HepG2 (cell line): ENCODE data around the gene DGCR6L. TPM values are rescaled to one million over a fixed set of nuclear protein-coding genes. Genes with fewer than 3 reads are reported as not detected.

Source experiments
- ATAC-seq: fragments of 200-7000 bp; cut with Tn5 transposase; 3 replicates; pipeline ENCODE4 v1.9.1; 2020; ENCODE audit warnings: mild to moderate bottlenecking, moderate library complexity
- BruUV-seq: library from RNA; stranded (reverse); fragments of 400-500 nt; replicated peaks from 2 replicates; lab custom pipeline; 2021; lab: Mats Ljungman, UMichigan
- CTCF ChIA-PET: fragments of 300-600 bp; formaldehyde crosslinking; extraction: SDS; loops from one replicate; lab custom pipeline; 2021; ENCODE audit warnings: low total read pairs, inconsistent platforms, low intra/inter-chr PET ratio; lab: Yijun Ruan, JAX
- POLR2A ChIA-PET: fragments of 350-600 bp; sonication (Branson Sonifier 250); formaldehyde crosslinking; loops from one replicate; lab custom pipeline; 2020; ENCODE audit warnings: antibody characterized with exemption, inconsistent platforms; lab: Yijun Ruan, JAX
- DNase-seq: peaks from one replicate; pipeline ENCODE4 v3.0.0-alpha.2; 2015; ENCODE audit warnings: low spot score
- FAIRE-seq: peaks from 3 replicates; lab custom pipeline; 2011; peaks lifted over from hg19 to GRCh38; lab: Jason Lieb, UNC
- H2AFZ ChIP-seq: one replicate; pipeline ENCODE4 v1.6.1; 2011; ENCODE audit warnings: low read length, inconsistent platforms
- H3K27ac ChIP-seq: fragments of 300-600 bp; 3 replicates; pipeline ENCODE4 v1.8.0; 2011; ENCODE audit warnings: mixed run types, mild to moderate bottlenecking, mixed read lengths, low read length, inconsistent platforms; ENCODE audit not compliant: insufficient read depth; ENCODE audit errors: extremely low read length
- H3K27me3 ChIP-seq, 2 experiments: fragments of 200-600 bp in 1 of 2; 2 replicates in 1 of 2; 3 replicates in 1 of 2; pipeline versions ENCODE4 v1.6.0 to v1.8.0; 2011; ENCODE audit warnings: low read length in 2 of 2, mild to moderate bottlenecking in 2 of 2, moderate library complexity in 2 of 2, inconsistent platforms in 1 of 2; ENCODE audit not compliant: insufficient read depth in 2 of 2, control insufficient read depth in 1 of 2
- H3K36me3 ChIP-seq, 2 experiments: fragments of 200-600 bp in 1 of 2; replicated peaks in 1 of 2; 2 replicates in 1 of 2; 3 replicates in 1 of 2; pipeline versions ENCODE4 v1.5.1 to v1.8.0; 2011; ENCODE audit warnings: low read length in 2 of 2, inconsistent platforms in 1 of 2; ENCODE audit not compliant: insufficient read depth in 2 of 2, control insufficient read depth in 1 of 2
- H3K4me1 ChIP-seq: 2 replicates; pipeline ENCODE4 v1.5.1; 2012; ENCODE audit warnings: low read length, inconsistent platforms; ENCODE audit not compliant: insufficient read depth
- H3K4me2 ChIP-seq: 2 replicates; pipeline ENCODE4 v1.6.0; 2011; ENCODE audit warnings: low read depth, low read length, inconsistent platforms
- H3K4me3 ChIP-seq, 3 experiments: fragments of 200-600 bp in 1 of 3; sonication (generic), shearing (Covaris generic) in 1 of 3; replicated peaks in 1 of 3; 2 replicates each; pipeline ENCODE4 v1.5.1; 2011 to 2016; ENCODE audit warnings: low read length in 3 of 3, inconsistent platforms in 2 of 3, low read depth in 2 of 3, mild to moderate bottlenecking in 2 of 3, control low read depth in 1 of 3, mixed read lengths in 1 of 3; ENCODE audit not compliant: insufficient read depth in 1 of 3
- H3K79me2 ChIP-seq: one replicate; pipeline ENCODE4 v1.6.1; 2011; ENCODE audit warnings: low read length, inconsistent platforms; ENCODE audit not compliant: insufficient read depth
- H3K9ac ChIP-seq: 2 replicates; pipeline ENCODE4 v1.6.0; 2011; ENCODE audit warnings: mild to moderate bottlenecking, low read depth, low read length, inconsistent platforms; ENCODE audit not compliant: insufficient read depth
- H3K9me3 ChIP-seq: 2 replicates; pipeline ENCODE4 v1.5.1; 2012; ENCODE audit warnings: mild to moderate bottlenecking, low read length
- H4K20me1 ChIP-seq: 2 replicates; pipeline ENCODE4 v1.6.0; 2011; ENCODE audit warnings: inconsistent platforms, mild to moderate bottlenecking, low read length, moderate library complexity; ENCODE audit not compliant: insufficient read depth
- HMGA1 ChIP-seq: sonication (generic); formaldehyde crosslinking; conservative IDR thresholded peaks from 2 replicates; pipeline ENCODE4 v1.4.0; 2020; ENCODE audit warnings: missing genetic modification reagents
- HNF1A ChIP-seq, 2 experiments: sonication (generic) in 1 of 2; formaldehyde crosslinking in 1 of 2; IDR thresholded peaks; 2 replicates each; pipeline versions ENCODE4 v1.4.0 to v1.6.1; 2016 to 2020; ENCODE audit warnings: borderline replicate concordance in 1 of 2, low read depth in 1 of 2, mild to moderate bottlenecking in 1 of 2, missing genetic modification reagents in 1 of 2
- HNRNPH1 ChIP-seq: fragments of 200-400 bp; formaldehyde crosslinking; optimal IDR thresholded peaks from 2 replicates; pipeline ENCODE3; 2017; ENCODE audit warnings: mild to moderate bottlenecking, low read depth, low read length
- NFE2L1 ChIP-seq: sonication (generic); formaldehyde crosslinking; IDR thresholded peaks from 2 replicates; pipeline ENCODE4 v1.4.0; 2020; ENCODE audit warnings: missing genetic modification reagents, mild to moderate bottlenecking, borderline replicate concordance
- PAF1 ChIP-seq: IDR thresholded peaks from 2 replicates; pipeline ENCODE4 v1.6.1; 2016; ENCODE audit warnings: missing genetic modification reagents, missing compliant biosample characterization
- PRMT3 ChIP-seq: sonication (generic); formaldehyde crosslinking; IDR thresholded peaks from 2 replicates; pipeline ENCODE4 v1.8.1; 2022; ENCODE audit warnings: low read depth, mild to moderate bottlenecking, moderate library complexity, missing genetic modification reagents, borderline replicate concordance
- SIN3B ChIP-seq: fragments of 150-350 bp; IDR thresholded peaks from 2 replicates; pipeline ENCODE4 v1.6.1; 2014; ENCODE audit warnings: low read length
- ZNF17 ChIP-seq: sonication (generic); formaldehyde crosslinking; IDR thresholded peaks from 2 replicates; pipeline ENCODE4 v1.5.0; 2020; ENCODE audit warnings: mild to moderate bottlenecking, missing genetic modification reagents
- ZNF34 ChIP-seq: sonication (generic); formaldehyde crosslinking; IDR thresholded peaks from 2 replicates; pipeline ENCODE4 v1.4.0; 2020; ENCODE audit warnings: mild to moderate bottlenecking, missing genetic modification reagents, borderline replicate concordance
- WGBS: methylation state at CpG from one replicate; pipeline ENCODE4 v1.1.6; 2017; ENCODE audit warnings: low lambda C conversion rate; 5-methylcytosine and 5-hydroxymethylcytosine counted together
- in situ Hi-C: cut with HindIII; loops from 2 replicates; pipeline ENCODE4 v1.10.0; 2017; ENCODE audit warnings: low pct_unique_long_range_greater_than_20kb; ENCODE audit not compliant: extremely low pct_ligation_motif_present
- intact Hi-C: fragments of 100-400 bp; cut with micrococcal nuclease; formaldehyde crosslinking; loops from one replicate; pipeline ENCODE4 v1.10.0; 2022; ENCODE audit not compliant: unreplicated experiment
- polyA plus RNA-seq, 8 experiments: library from polyadenylated mRNA; depleted of rRNA in 3 of 8; stranded (reverse) in 7 of 8; unstranded in 1 of 8; fragments of >200 nt; fragmentation: Illumina TruSeq in 4 of 8; extraction: Trizol in 4 of 8; gene quantifications; 2 replicates each; pipeline versions ENCODE4 v1.2.1 to v1.2.3, GENCODE V29; 2011 to 2016; ENCODE audit warnings: low read depth in 4 of 8, missing spikeins in 1 of 8, mixed read lengths in 1 of 8; ENCODE audit not compliant: insufficient read depth in 1 of 8
- total RNA-seq, 5 experiments: library from RNA; depleted of rRNA; stranded (reverse); fragments of >200 nt; fragmentation: Illumina TruSeq; extraction: Trizol; gene quantifications; 2 replicates each; pipeline ENCODE4 v1.2.3, GENCODE V29; 2016; ENCODE audit warnings: low read depth in 1 of 5

Gene DGCR6L
- total and polyA plus RNA-seq, 2 of the 13 experiments (the other 11 are each of a cell fraction or from before 2014, with no cell fraction given) = 17.5 to 35.3 TPM

GRCh38 chr22:20272174-20272573 lies 47.7 kb downstream of the DGCR6L start:
- WGBS = 5% methylated on average over 9 of the region's 9 CpGs
- Histone ChIP-seq H3K27me3 (peaks cover 8 to 55% of the 10 kb centered on the region in 2 experiments), H3K9ac (no peak overlapping the region), H3K9me3 (no peaks in the 10 kb centered on the region), H3K36me3 (no peaks in the 10 kb centered on the region), H3K27ac (no peak overlapping the region), H4K20me1 (no peaks in the 10 kb centered on the region), H3K4me1 (no peaks in the 10 kb centered on the region), H3K4me3 (no peak overlapping the region), H3K4me2 (no peak overlapping the region), H2AFZ (no peak overlapping the region)
- in situ Hi-C loops = no loop called here
- intact Hi-C loops = no loop called here
- ChIA-PET POLR2A (no interaction called here), CTCF (no interaction called here)
- DNase-seq = no peak
- BruUV-seq = no TSS peak
- no peak for FAIRE-seq
- no peak for ATAC-seq
- TF ChIP-seq SIN3B (no peak), HNF1A (IDR thresholded peaks at IDR 0.05; ENCODE audit: low read depth) (no peak), HNF1A (CRISPR knock-in tag; IDR thresholded peaks at IDR 0.05; ENCODE audit: borderline replicate concordance) (no peak), ZNF34 (CRISPR knock-in tag) (no peak), HMGA1 (CRISPR knock-in tag) (no peak), PRMT3 (no peak), ZNF17 (CRISPR knock-in tag) (no peak), HNRNPH1 (no peak), NFE2L1 (CRISPR knock-in tag) (no peak), PAF1 (CRISPR knock-in tag) (no peak)
- TF ChIP-seq, all 625 proteins: peak for 0
- H3K79me2 ChIP-seq = no peaks in the 10 kb centered on the region
